Effector memory CD4-positive, alpha-beta T cell (primary cell): ENCODE data around the gene SMARCB1.

Experiments used
- DNase-seq, 3 donors: peaks; one replicate each; pipeline ENCODE4 v3.0.0-alpha.2; 2020
- H3K27ac ChIP-seq: 2 replicates; pipeline ENCODE4 v1.7.0; 2013; ENCODE audit warnings: mild to moderate bottlenecking, low read length, moderate library complexity; ENCODE audit not compliant: insufficient read depth, poor library complexity, severe bottlenecking
- H3K27me3 ChIP-seq: replicated peaks from 2 replicates; pipeline ENCODE4 v1.7.0; 2013; ENCODE audit warnings: mild to moderate bottlenecking, low read length; ENCODE audit not compliant: insufficient read depth, control insufficient read depth, poor library complexity, severe bottlenecking
- H3K36me3 ChIP-seq: 2 replicates; pipeline ENCODE4 v1.7.0; 2013; ENCODE audit warnings: mild to moderate bottlenecking, low read length, moderate library complexity; ENCODE audit not compliant: control insufficient read depth, insufficient read depth
- H3K4me1 ChIP-seq: 2 replicates; pipeline ENCODE4 v1.7.0; 2013; ENCODE audit warnings: low read length, mild to moderate bottlenecking; ENCODE audit not compliant: control insufficient read depth, insufficient read depth, poor library complexity, severe bottlenecking
- H3K4me3 ChIP-seq: 2 replicates; pipeline ENCODE4 v1.7.0; 2013; ENCODE audit warnings: low read length, low read depth, mild to moderate bottlenecking; ENCODE audit not compliant: insufficient read depth, poor library complexity, severe bottlenecking
- H3K9me3 ChIP-seq: 2 replicates; pipeline ENCODE4 v1.7.0; 2013; ENCODE audit warnings: mild to moderate bottlenecking, low read length, moderate library complexity; ENCODE audit not compliant: control insufficient read depth
- total RNA-seq, 3 donors: gene quantifications; one replicate each; lab custom pipeline; 2026; lab: John Stamatoyannopoulos, UW

Gene SMARCB1
- total RNA-seq, result 33.2 to 46.1 (median 39.9) reads per million in 3 donors

- Histone ChIP-seq H3K9me3 (no peaks in the 10 kb centered on the region), H3K27ac (peak within 1 kb of the TSS; percentile 99), H3K36me3 (peaks cover 3% of the 10 kb centered on the region), H3K27me3 (no peaks in the 10 kb centered on the region), H3K4me1 (peaks cover 10% of the 10 kb centered on the region), H3K4me3 (peak within 1 kb of the TSS; percentile 93)
- peak; percentile 80 to 86 (median 85) for DNase-seq
These were observed at the start of gene SMARCB1 for GRCh38 chr22:23786752-23787599. TSS of gene SMARCB1 (plus strand) at chr22:23786966. CDS start at chr22:23787170, 204 bp downstream.

GRCh38 chr22:23737696-23738095, 49.1 kb upstream of the SMARCB1 start:
- no peaks in the 10 kb centered on the region for H3K27me3 ChIP-seq
- no peaks in the 10 kb centered on the region for H3K36me3 ChIP-seq
- DNase-seq, result no peak
- no peaks in the 10 kb centered on the region for H3K9me3 ChIP-seq
- H3K4me3 ChIP-seq, result no peak overlapping the region
- no peak overlapping the region for H3K27ac ChIP-seq
- no peaks in the 10 kb centered on the region for H3K4me1 ChIP-seq

- H3K4me3 ChIP-seq, result no peak overlapping the region
These were observed 44.1 kb upstream of the SMARCB1 start for GRCh38 chr22:23742505-23743264.

GRCh38 chr22:23743303-23743705, 43.5 kb upstream of the SMARCB1 start:
- Histone ChIP-seq H3K4me3 (no peak overlapping the region), H3K27ac (no peak overlapping the region), H3K36me3 (peaks cover 17% of the 10 kb centered on the region), H3K9me3 (no peaks in the 10 kb centered on the region), H3K27me3 (no peaks in the 10 kb centered on the region), H3K4me1 (no peaks in the 10 kb centered on the region)
- no peak for DNase-seq

More at GRCh38 chr22:23742505-23743264, 44.1 kb upstream of the SMARCB1 start:
- Histone ChIP-seq H3K27ac (no peak overlapping the region), H3K9me3 (no peaks in the 10 kb centered on the region), H3K4me1 (no peaks in the 10 kb centered on the region), H3K27me3 (no peaks in the 10 kb centered on the region), H3K36me3 (peaks cover 17% of the 10 kb centered on the region)
- no peak for DNase-seq

- no peak overlapping the region for H3K27ac ChIP-seq
- no peaks in the 10 kb centered on the region for H3K9me3 ChIP-seq
- DNase-seq, result no peak
- H3K27me3 ChIP-seq, result no peaks in the 10 kb centered on the region
- no peaks in the 10 kb centered on the region for H3K4me1 ChIP-seq
- peaks cover 17% of the 10 kb centered on the region for H3K36me3 ChIP-seq
- H3K4me3 ChIP-seq, result no peak overlapping the region
These were observed 42.8 kb upstream of the SMARCB1 start for GRCh38 chr22:23744001-23744400.

GRCh38 chr22:23744485-23744884, 42.3 kb upstream of the SMARCB1 start:
- H3K4me3 ChIP-seq, result no peak overlapping the region
- H3K27ac ChIP-seq, result no peak overlapping the region
- DNase-seq, result no peak
- no peaks in the 10 kb centered on the region for H3K4me1 ChIP-seq
- no peaks in the 10 kb centered on the region for H3K9me3 ChIP-seq
- H3K36me3 ChIP-seq, result peaks cover 17% of the 10 kb centered on the region
- no peaks in the 10 kb centered on the region for H3K27me3 ChIP-seq

GRCh38 chr22:23745791-23746190, 41.0 kb upstream of the SMARCB1 start:
- no peak for DNase-seq
- Histone ChIP-seq H3K4me3 (no peak overlapping the region), H3K27me3 (no peaks in the 10 kb centered on the region), H3K4me1 (peaks cover 6% of the 10 kb centered on the region), H3K36me3 (peaks cover 17% of the 10 kb centered on the region), H3K9me3 (no peaks in the 10 kb centered on the region), H3K27ac (no peak overlapping the region)

- Histone ChIP-seq H3K27ac (no peak overlapping the region), H3K27me3 (no peaks in the 10 kb centered on the region), H3K4me3 (no peak overlapping the region), H3K4me1 (peaks cover 11% of the 10 kb centered on the region), H3K9me3 (no peaks in the 10 kb centered on the region), H3K36me3 (peaks cover 1% of the 10 kb centered on the region)
- no peak for DNase-seq
These were observed 36.9 kb upstream of the SMARCB1 start for GRCh38 chr22:23749841-23750301.

- Histone ChIP-seq H3K27me3 (no peaks in the 10 kb centered on the region), H3K36me3 (no peaks in the 10 kb centered on the region), H3K9me3 (no peaks in the 10 kb centered on the region), H3K4me3 (peak overlapping the region; percentile 58), H3K4me1 (peaks cover 11% of the 10 kb centered on the region), H3K27ac (peak overlapping the region; percentile 21)
- DNase-seq, result no peak
These were observed 36.4 kb upstream of the SMARCB1 start for GRCh38 chr22:23750367-23750713.
